A673 (cell line): ENCODE results near the gene HECTD4. TPM values are rescaled to one million over a fixed set of nuclear protein-coding genes. Genes with fewer than 3 reads are reported as not detected.

Experiments used
- BruUV-seq: library from RNA; stranded (reverse); fragments of 400-500 nt; replicated peaks from 2 replicates; lab custom pipeline; 2021; lab: Mats Ljungman, UMichigan
- CTCF ChIA-PET: fragments of 300-600 bp; sonication (Branson Sonifier 250); formaldehyde crosslinking; loops from one replicate; lab custom pipeline; 2022; ENCODE audit warnings: antibody characterized with exemption; lab: Charles Lee
- POLR2A ChIA-PET: fragments of 300-600 bp; sonication (Branson Sonifier 250); formaldehyde crosslinking; loops from one replicate; lab custom pipeline; 2022; ENCODE audit warnings: antibody characterized with exemption; ENCODE audit not compliant: low non-redundant PET; lab: Charles Lee
- DNase-seq: peaks from one replicate; pipeline ENCODE4 v3.0.0-alpha.2; 2015; ENCODE audit warnings: low spot score
- H3K27ac ChIP-seq: fragments of 200-600 bp; sonication (generic); 2 replicates; pipeline ENCODE4 v1.5.1; 2016; ENCODE audit warnings: mixed run types, low read depth, mild to moderate bottlenecking, mixed read lengths, antibody characterized with exemption, low read length; ENCODE audit not compliant: poor library complexity, severe bottlenecking
- H3K27me3 ChIP-seq: fragments of 200-600 bp; sonication (generic); replicated peaks from 2 replicates; pipeline ENCODE4 v1.6.1; 2017; ENCODE audit warnings: mixed run types, low read depth, mild to moderate bottlenecking, mixed read lengths, antibody characterized with exemption, low read length; ENCODE audit not compliant: insufficient read depth, poor library complexity
- H3K36me3 ChIP-seq: fragments of 200-600 bp; sonication (generic); 2 replicates; pipeline ENCODE4 v1.6.1; 2016; ENCODE audit warnings: mixed run types, mild to moderate bottlenecking, mixed read lengths, antibody characterized with exemption, low read length; ENCODE audit not compliant: insufficient read depth, poor library complexity, severe bottlenecking
- H3K4me1 ChIP-seq: fragments of 200-600 bp; sonication (generic); 2 replicates; pipeline ENCODE4 v1.6.1; 2017; ENCODE audit warnings: mixed run types, mild to moderate bottlenecking, mixed read lengths, antibody characterized with exemption, low read length; ENCODE audit not compliant: insufficient read depth, poor library complexity, severe bottlenecking
- H3K4me3 ChIP-seq: fragments of 200-600 bp; sonication (generic); 2 replicates; pipeline ENCODE4 v1.5.1; 2016; ENCODE audit warnings: low read depth, mixed run types, mild to moderate bottlenecking, mixed read lengths, low read length; ENCODE audit not compliant: poor library complexity, severe bottlenecking
- H3K9me3 ChIP-seq: fragments of 200-600 bp; sonication (generic); 2 replicates; pipeline ENCODE4 v1.6.1; 2016; ENCODE audit warnings: mixed run types, low read depth, mild to moderate bottlenecking, mixed read lengths, antibody characterized with exemption, low read length; ENCODE audit not compliant: poor library complexity, severe bottlenecking
- EZH2 ChIP-seq: fragments of 200-600 bp; sonication (generic); IDR thresholded peaks from 2 replicates; pipeline ENCODE4 v1.6.1; 2017; ENCODE audit warnings: borderline replicate concordance, low read depth, mild to moderate bottlenecking, mixed read lengths, antibody characterized with exemption, low read length; ENCODE audit not compliant: poor library complexity, severe bottlenecking
- intact Hi-C: fragments of 100-400 bp; cut with micrococcal nuclease; formaldehyde crosslinking; loops from one replicate; pipeline ENCODE4 v1.10.0; 2022; ENCODE audit not compliant: unreplicated experiment
- total RNA-seq: library from RNA; stranded (reverse); gene quantifications from 2 replicates; pipeline ENCODE4 v1.2.3, GENCODE V29; 2021
- TF ChIP-seq, protein P1 (sequence below): fragments of 300-800, 200-600 bp; sonication (generic); conservative IDR thresholded peaks from 2 replicates; pipeline ENCODE4 v1.5.1; 2017; ENCODE audit warnings: low read depth, mild to moderate bottlenecking, antibody characterized with exemption, low read length, moderate library complexity, mixed read lengths

Gene HECTD4
- total RNA-seq, 1 experiment from 2014 or later, result 52.1 TPM

DNA sequence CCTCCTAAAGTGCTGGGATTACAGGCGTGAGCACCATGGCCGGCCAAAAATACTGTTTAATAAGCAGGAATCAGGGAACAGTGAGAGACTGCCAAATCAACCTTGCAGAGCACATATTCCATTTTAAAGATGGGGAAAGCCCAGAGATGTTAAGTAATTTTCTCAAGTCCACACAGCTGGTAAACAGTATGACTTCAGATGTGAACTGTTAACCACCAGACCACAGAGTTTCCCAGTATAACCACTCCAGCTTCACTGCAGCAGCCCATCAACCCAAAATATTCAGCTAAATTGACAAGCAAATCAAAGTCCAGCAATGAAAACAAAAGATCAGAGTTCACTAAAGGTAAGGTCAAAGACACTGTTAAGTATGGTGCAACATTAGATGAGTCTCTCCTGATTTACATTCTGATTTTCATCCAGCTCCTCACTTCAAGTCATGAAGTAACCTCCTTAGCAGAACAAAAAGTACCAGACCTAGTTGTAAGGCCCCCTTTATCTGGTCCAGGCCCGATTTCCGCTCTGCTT lies 174.8 kb downstream of the HECTD4 start:
- no TSS peak for BruUV-seq
- no peak for DNase-seq
- Histone ChIP-seq H3K4me1 (peaks cover 4% of the 10 kb centered on the region), H3K9me3 (no peaks in the 10 kb centered on the region), H3K4me3 (no peak overlapping the region), H3K27ac (no peak overlapping the region), H3K27me3 (no peaks in the 10 kb centered on the region), H3K36me3 (peaks cover 17% of the 10 kb centered on the region)
- intact Hi-C loops, result no loop called here
- ChIA-PET CTCF (no interaction called here), POLR2A (no interaction called here)
- TF ChIP-seq, protein P1, sequence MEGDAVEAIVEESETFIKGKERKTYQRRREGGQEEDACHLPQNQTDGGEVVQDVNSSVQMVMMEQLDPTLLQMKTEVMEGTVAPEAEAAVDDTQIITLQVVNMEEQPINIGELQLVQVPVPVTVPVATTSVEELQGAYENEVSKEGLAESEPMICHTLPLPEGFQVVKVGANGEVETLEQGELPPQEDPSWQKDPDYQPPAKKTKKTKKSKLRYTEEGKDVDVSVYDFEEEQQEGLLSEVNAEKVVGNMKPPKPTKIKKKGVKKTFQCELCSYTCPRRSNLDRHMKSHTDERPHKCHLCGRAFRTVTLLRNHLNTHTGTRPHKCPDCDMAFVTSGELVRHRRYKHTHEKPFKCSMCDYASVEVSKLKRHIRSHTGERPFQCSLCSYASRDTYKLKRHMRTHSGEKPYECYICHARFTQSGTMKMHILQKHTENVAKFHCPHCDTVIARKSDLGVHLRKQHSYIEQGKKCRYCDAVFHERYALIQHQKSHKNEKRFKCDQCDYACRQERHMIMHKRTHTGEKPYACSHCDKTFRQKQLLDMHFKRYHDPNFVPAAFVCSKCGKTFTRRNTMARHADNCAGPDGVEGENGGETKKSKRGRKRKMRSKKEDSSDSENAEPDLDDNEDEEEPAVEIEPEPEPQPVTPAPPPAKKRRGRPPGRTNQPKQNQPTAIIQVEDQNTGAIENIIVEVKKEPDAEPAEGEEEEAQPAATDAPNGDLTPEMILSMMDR, result no peak
- no peak for TF ChIP-seq EZH2

DNA sequence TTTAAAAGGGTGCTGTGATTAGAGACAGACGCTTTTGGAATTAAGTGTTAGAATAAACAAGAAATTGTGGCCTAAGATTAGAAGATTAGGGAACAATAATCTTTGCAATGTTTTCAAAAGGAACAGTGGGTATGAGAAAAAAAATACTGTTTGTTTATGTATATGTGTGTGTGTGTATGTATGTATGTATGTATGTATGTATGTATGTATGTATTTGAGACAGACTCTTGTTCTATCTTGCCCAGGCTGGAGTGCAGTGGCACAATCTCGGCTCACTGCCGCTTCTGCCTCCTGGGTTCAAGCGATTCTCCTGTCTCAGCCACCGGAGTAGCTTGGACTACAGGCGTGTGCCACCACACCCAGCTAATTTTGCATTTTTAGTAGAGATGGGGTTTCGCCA lies 175.3 kb downstream of the HECTD4 start:
- H3K27ac ChIP-seq, result no peak overlapping the region
- peaks cover 12% of the 10 kb centered on the region for H3K36me3 ChIP-seq
- H3K4me1 ChIP-seq, result peaks cover 4% of the 10 kb centered on the region
- H3K9me3 ChIP-seq, result no peaks in the 10 kb centered on the region
- DNase-seq, result no peak
- intact Hi-C loops, result no loop called here
- H3K27me3 ChIP-seq, result no peaks in the 10 kb centered on the region
- POLR2A ChIA-PET, result no interaction called here
- no TSS peak for BruUV-seq
- CTCF ChIA-PET, result no interaction called here
- no peak overlapping the region for H3K4me3 ChIP-seq
- no peak for TF ChIP-seq EZH2
- TF ChIP-seq, protein P1, result no peak

DNA sequence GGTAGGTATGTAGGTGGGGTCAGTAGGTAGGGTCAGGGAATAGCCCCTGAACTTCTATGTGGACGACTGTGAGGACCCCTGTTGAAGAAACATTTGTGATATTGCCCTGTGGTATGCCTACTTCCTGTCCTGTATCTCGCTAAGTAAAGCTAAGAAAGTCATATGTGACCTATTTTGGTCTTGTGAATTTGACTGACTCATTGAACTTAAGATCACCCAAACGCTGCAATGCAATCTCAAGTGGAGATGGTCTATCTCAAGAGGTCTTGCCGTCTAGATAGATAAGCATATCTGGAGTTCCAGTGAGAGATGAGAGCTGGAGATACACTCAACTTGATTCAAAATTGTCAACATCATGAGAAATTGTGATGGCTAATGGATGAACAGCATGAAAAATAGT lies 183.1 kb downstream of the HECTD4 start:
- H3K4me1 ChIP-seq, result no peaks in the 10 kb centered on the region
- DNase-seq, result no peak
- POLR2A ChIA-PET, result no interaction called here
- peaks cover 17% of the 10 kb centered on the region for H3K36me3 ChIP-seq
- no peak overlapping the region for H3K4me3 ChIP-seq
- intact Hi-C loops, result no loop called here
- H3K27ac ChIP-seq, result no peak overlapping the region
- TF ChIP-seq, protein P1, result no peak
- no peak for TF ChIP-seq EZH2
- H3K9me3 ChIP-seq, result no peaks in the 10 kb centered on the region
- CTCF ChIA-PET, result interaction anchor here (2.4 kb wide), 1 partner anchor 188 kb away, joined by 33 read pairs; no protein-coding TSS in a partner anchor
- no peaks in the 10 kb centered on the region for H3K27me3 ChIP-seq
- no TSS peak for BruUV-seq
